Transverse colon (tissue), 4 donors: ENCODE measurements around the gene PMEPA1.

Source experiments
- EP300 ChIP-seq: sonication (generic); formaldehyde crosslinking; IDR thresholded peaks from one replicate; pipeline ENCODE4 v1.6.1; 2017; ENCODE audit warnings: antibody characterized with exemption, low read depth
- POLR2A ChIP-seq: fragments of 450-650 bp; IDR thresholded peaks from one replicate; pipeline ENCODE4 v1.6.1; 2016; ENCODE audit warnings: antibody characterized with exemption, mild to moderate bottlenecking, moderate library complexity
- POLR2AphosphoS5 ChIP-seq, 3 donors: sonication (generic); formaldehyde crosslinking; IDR thresholded peaks; one replicate each; pipeline ENCODE4 v1.6.1; 2016; ENCODE audit warnings: antibody characterized with exemption in 3 of 3
- TF ChIP-seq, protein P1 (sequence below), 5 experiments: fragments of 200-600 bp in 3 of 5; fragments of 450-650 bp in 2 of 5; sonication (generic) in 3 of 5; IDR thresholded peaks; 1 replicate in 2 of 5; 2 replicates in 3 of 5; pipeline ENCODE4 v1.5.1; 2016 to 2017; ENCODE audit warnings: antibody characterized with exemption in 5 of 5, inconsistent platforms in 3 of 5, mild to moderate bottlenecking in 2 of 5, moderate library complexity in 1 of 5

DNA sequence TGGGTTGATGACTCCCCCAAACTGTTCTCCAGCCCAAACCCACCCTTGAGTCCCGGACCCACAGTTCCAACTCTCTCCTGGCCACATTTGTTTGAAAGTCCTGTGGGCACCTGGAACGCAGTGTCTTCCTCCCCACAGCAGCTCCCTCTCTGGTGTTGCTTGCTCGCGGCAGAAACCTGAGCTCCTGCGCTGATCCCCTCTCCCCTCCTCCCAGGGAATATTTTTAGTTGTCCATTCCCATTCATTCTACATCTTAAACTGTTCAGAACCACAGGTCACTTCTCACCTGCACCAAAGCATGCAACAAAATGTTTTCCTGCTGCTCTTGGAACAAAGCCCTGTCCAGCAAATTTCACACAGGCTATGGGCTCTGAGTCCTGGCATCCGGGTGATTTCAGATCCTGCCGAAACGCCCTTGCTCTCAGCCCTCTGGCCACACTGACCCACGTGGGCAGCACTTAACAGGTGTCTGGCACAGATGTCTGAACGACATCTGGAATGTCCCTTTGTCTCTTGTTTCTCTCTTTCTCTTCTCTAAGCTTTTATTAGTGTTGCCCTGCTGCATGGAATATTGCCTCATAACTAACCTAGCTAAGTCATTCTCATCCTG is 27.0 kb upstream of the PMEPA1 start:
- TF ChIP-seq, protein P1, sequence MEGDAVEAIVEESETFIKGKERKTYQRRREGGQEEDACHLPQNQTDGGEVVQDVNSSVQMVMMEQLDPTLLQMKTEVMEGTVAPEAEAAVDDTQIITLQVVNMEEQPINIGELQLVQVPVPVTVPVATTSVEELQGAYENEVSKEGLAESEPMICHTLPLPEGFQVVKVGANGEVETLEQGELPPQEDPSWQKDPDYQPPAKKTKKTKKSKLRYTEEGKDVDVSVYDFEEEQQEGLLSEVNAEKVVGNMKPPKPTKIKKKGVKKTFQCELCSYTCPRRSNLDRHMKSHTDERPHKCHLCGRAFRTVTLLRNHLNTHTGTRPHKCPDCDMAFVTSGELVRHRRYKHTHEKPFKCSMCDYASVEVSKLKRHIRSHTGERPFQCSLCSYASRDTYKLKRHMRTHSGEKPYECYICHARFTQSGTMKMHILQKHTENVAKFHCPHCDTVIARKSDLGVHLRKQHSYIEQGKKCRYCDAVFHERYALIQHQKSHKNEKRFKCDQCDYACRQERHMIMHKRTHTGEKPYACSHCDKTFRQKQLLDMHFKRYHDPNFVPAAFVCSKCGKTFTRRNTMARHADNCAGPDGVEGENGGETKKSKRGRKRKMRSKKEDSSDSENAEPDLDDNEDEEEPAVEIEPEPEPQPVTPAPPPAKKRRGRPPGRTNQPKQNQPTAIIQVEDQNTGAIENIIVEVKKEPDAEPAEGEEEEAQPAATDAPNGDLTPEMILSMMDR (IDR thresholded peaks at IDR 0.05), result no peak
- TF ChIP-seq POLR2A, result no peak
- no peak for TF ChIP-seq EP300
- TF ChIP-seq POLR2AphosphoS5 (IDR thresholded peaks at IDR 0.05), result no peak
